OCI-LY1 (cell line): Measurements from ENCODE around the gene KICS2.

Experiments
- H2AFZ ChIP-seq: fragments of 200-600 bp; sonication (generic), shearing (Covaris generic); 2 replicates; pipeline ENCODE4 v1.6.0; 2014; ENCODE audit warnings: antibody characterized with exemption, mild to moderate bottlenecking, low read length
- H3F3A ChIP-seq: fragments of 200-600 bp; sonication (generic), shearing (Covaris generic); 2 replicates; pipeline ENCODE4 v1.6.0; 2014; ENCODE audit warnings: mild to moderate bottlenecking, antibody characterized with exemption, low read length, moderate library complexity; ENCODE audit not compliant: insufficient read depth
- H3K27ac ChIP-seq: fragments of 200-600 bp; sonication (generic); 2 replicates; pipeline ENCODE4 v1.5.1; 2014; ENCODE audit warnings: low read length, mixed run types, mild to moderate bottlenecking, low read depth; ENCODE audit not compliant: poor library complexity, severe bottlenecking
- H3K27me3 ChIP-seq: fragments of 200-600 bp; sonication (generic); 2 replicates; pipeline ENCODE4 v1.6.0; 2014; ENCODE audit warnings: antibody characterized with exemption, mild to moderate bottlenecking, low read length, moderate library complexity; ENCODE audit not compliant: insufficient read depth
- H3K36me3 ChIP-seq: fragments of 200-600 bp; sonication (generic); 2 replicates; pipeline ENCODE4 v1.6.1; 2014; ENCODE audit warnings: mild to moderate bottlenecking, antibody characterized with exemption, low read length, moderate library complexity, mixed read lengths; ENCODE audit not compliant: insufficient read depth
- H3K4me1 ChIP-seq: fragments of 200-600 bp; sonication (generic); 2 replicates; pipeline ENCODE4 v1.5.1; 2014; ENCODE audit warnings: mild to moderate bottlenecking, low read length, moderate library complexity; ENCODE audit not compliant: insufficient read depth, severe bottlenecking
- H3K4me2 ChIP-seq: fragments of 200-600 bp; sonication (generic), shearing (Covaris generic); 2 replicates; pipeline ENCODE4 v1.6.1; 2014; ENCODE audit warnings: low read length
- H3K4me3 ChIP-seq: fragments of 200-600 bp; sonication (generic); 2 replicates; pipeline ENCODE4 v1.5.1; 2014; ENCODE audit warnings: low read length, low read depth, mild to moderate bottlenecking, mixed read lengths; ENCODE audit not compliant: poor library complexity, severe bottlenecking
- H3K79me2 ChIP-seq: fragments of 200-600 bp; shearing (Covaris generic); 2 replicates; pipeline ENCODE4 v1.6.1; 2016; ENCODE audit warnings: mixed run types, low read length, mixed read lengths; ENCODE audit not compliant: insufficient read depth
- H3K9ac ChIP-seq: fragments of 200-600 bp; sonication (generic), shearing (Covaris generic); 2 replicates; pipeline ENCODE4 v1.6.1; 2014; ENCODE audit warnings: mild to moderate bottlenecking, low read length, mixed read lengths
- H3K9me2 ChIP-seq: fragments of 200-600 bp; sonication (generic), shearing (Covaris generic); 2 replicates; pipeline ENCODE4 v1.6.1; 2014; ENCODE audit warnings: low read depth, mild to moderate bottlenecking, low read length, mixed read lengths
- H3K9me3 ChIP-seq: fragments of 200-600 bp; shearing (Covaris generic); 2 replicates; pipeline ENCODE4 v1.6.1; 2014; ENCODE audit warnings: low read length, mixed read lengths
- H4K20me1 ChIP-seq: fragments of 200-600 bp; sonication (generic), shearing (Covaris generic); 2 replicates; pipeline ENCODE4 v1.6.0; 2016; ENCODE audit warnings: mild to moderate bottlenecking, low read length; ENCODE audit not compliant: insufficient read depth
- CTCF ChIP-seq: fragments of 200-600 bp; sonication (generic), shearing (Covaris generic); IDR thresholded peaks from 2 replicates; pipeline ENCODE4 v1.5.1; 2017; ENCODE audit warnings: mild to moderate bottlenecking, antibody characterized with exemption, low read length, moderate library complexity, mixed read lengths
- EZH2 ChIP-seq: fragments of 200-600 bp; sonication (generic), shearing (Covaris generic); IDR thresholded peaks from 2 replicates; pipeline ENCODE4 v1.8.0; 2017; ENCODE audit warnings: borderline replicate concordance, mixed run types, mild to moderate bottlenecking, antibody characterized with exemption, low read length, moderate library complexity, mixed read lengths

Gene KICS2

GRCh38 chr12:64186789-64187188 is 35.3 kb downstream of the KICS2 start:
- no peak overlapping the region for H3K9ac ChIP-seq
- no peak overlapping the region for H3K4me3 ChIP-seq
- H3K4me1 ChIP-seq: no peaks in the 10 kb centered on the region
- H2AFZ ChIP-seq: no peak overlapping the region
- no peaks in the 10 kb centered on the region for H4K20me1 ChIP-seq
- no peak for TF ChIP-seq CTCF
- no peak for TF ChIP-seq EZH2
- H3K9me2 ChIP-seq: no peaks in the 10 kb centered on the region
- H3K4me2 ChIP-seq: no peak overlapping the region
- H3F3A ChIP-seq: no peaks in the 10 kb centered on the region
- H3K79me2 ChIP-seq: no peaks in the 10 kb centered on the region
- H3K9me3 ChIP-seq: no peaks in the 10 kb centered on the region
- H3K27me3 ChIP-seq: no peaks in the 10 kb centered on the region
- H3K36me3 ChIP-seq: 0 out of 2 replicates have a peak, but pooled peaks cover 3% of the 10 kb centered on the region
- H3K27ac ChIP-seq: no peak overlapping the region

- H3K9me2 ChIP-seq: no peaks in the 10 kb centered on the region
- TF ChIP-seq CTCF: no peak
- no peaks in the 10 kb centered on the region for H3K9me3 ChIP-seq
- H3F3A ChIP-seq: no peaks in the 10 kb centered on the region
- H3K4me1 ChIP-seq: no peaks in the 10 kb centered on the region
- H3K36me3 ChIP-seq: no peaks in the 10 kb centered on the region
- H4K20me1 ChIP-seq: no peaks in the 10 kb centered on the region
- H2AFZ ChIP-seq: no peak overlapping the region
- H3K79me2 ChIP-seq: no peaks in the 10 kb centered on the region
- no peaks in the 10 kb centered on the region for H3K27me3 ChIP-seq
- no peak overlapping the region for H3K9ac ChIP-seq
- H3K4me2 ChIP-seq: no peak overlapping the region
- no peak overlapping the region for H3K4me3 ChIP-seq
- H3K27ac ChIP-seq: no peak overlapping the region
These were observed 37.9 kb downstream of the KICS2 start for GRCh38 chr12:64184216-64184615.

- H3K27me3 ChIP-seq: no peaks in the 10 kb centered on the region
- no peak overlapping the region for H3K4me3 ChIP-seq
- H3K9me3 ChIP-seq: no peaks in the 10 kb centered on the region
- no peak overlapping the region for H3K27ac ChIP-seq
- no peak overlapping the region for H3K4me2 ChIP-seq
- H3K9me2 ChIP-seq: no peaks in the 10 kb centered on the region
- peak; percentile 21; the same call in 1 of the 2 replicates for TF ChIP-seq CTCF
- TF ChIP-seq EZH2: no peak
- no peaks in the 10 kb centered on the region for H3K36me3 ChIP-seq
- H3K9ac ChIP-seq: no peak overlapping the region
- no peaks in the 10 kb centered on the region for H3K79me2 ChIP-seq
- no peaks in the 10 kb centered on the region for H3F3A ChIP-seq
- no peaks in the 10 kb centered on the region for H4K20me1 ChIP-seq
- no peaks in the 10 kb centered on the region for H3K4me1 ChIP-seq
- H2AFZ ChIP-seq: no peak overlapping the region
These were observed 40.4 kb downstream of the KICS2 start for GRCh38 chr12:64181430-64182291.
